Large intestine (tissue), 3 donors: ENCODE measurements around the gene WRNIP1. TPM values are rescaled to one million over a fixed set of nuclear protein-coding genes. Genes with fewer than 3 reads are reported as not detected.

Source experiments
- DNase-seq, 2 donors: peaks; one replicate each; pipeline versions ENCODE4 v3.0.0 to v3.0.0-alpha.2; 2013
- H3K27ac ChIP-seq: one replicate; pipeline ENCODE4 v1.5.1; 2013; ENCODE audit warnings: low read length
- H3K27me3 ChIP-seq: 2 replicates; pipeline ENCODE4 v1.6.1; 2013; ENCODE audit warnings: low read length; ENCODE audit not compliant: control insufficient read depth, insufficient read depth
- H3K36me3 ChIP-seq: 2 replicates; pipeline ENCODE4 v1.6.1; 2013; ENCODE audit warnings: low read length; ENCODE audit not compliant: control insufficient read depth, insufficient read depth
- H3K4me1 ChIP-seq: one replicate; pipeline ENCODE4 v1.6.1; 2013; ENCODE audit warnings: low read length; ENCODE audit not compliant: control insufficient read depth, insufficient read depth
- H3K4me3 ChIP-seq: one replicate; pipeline ENCODE4 v1.5.1; 2013; ENCODE audit warnings: low read length
- H3K9me3 ChIP-seq: one replicate; pipeline ENCODE4 v1.6.1; 2013; ENCODE audit warnings: mild to moderate bottlenecking, low read depth, low read length, moderate library complexity; ENCODE audit not compliant: control insufficient read depth
- WGBS: methylation state at CpG from one replicate; pipeline ENCODE4 v1.1.5; 2013; ENCODE audit warnings: low lambda C conversion rate; ENCODE audit not compliant: insufficient coverage; 5-methylcytosine and 5-hydroxymethylcytosine counted together
- polyA plus RNA-seq: library from polyadenylated mRNA; unstranded; fragments of 120-200 nt; gene quantifications from one replicate; pipeline ENCODE4 v1.2.1, GENCODE V29; 2013

Gene WRNIP1
- polyA plus RNA-seq, 1 donor: 40.4 TPM

DNA sequence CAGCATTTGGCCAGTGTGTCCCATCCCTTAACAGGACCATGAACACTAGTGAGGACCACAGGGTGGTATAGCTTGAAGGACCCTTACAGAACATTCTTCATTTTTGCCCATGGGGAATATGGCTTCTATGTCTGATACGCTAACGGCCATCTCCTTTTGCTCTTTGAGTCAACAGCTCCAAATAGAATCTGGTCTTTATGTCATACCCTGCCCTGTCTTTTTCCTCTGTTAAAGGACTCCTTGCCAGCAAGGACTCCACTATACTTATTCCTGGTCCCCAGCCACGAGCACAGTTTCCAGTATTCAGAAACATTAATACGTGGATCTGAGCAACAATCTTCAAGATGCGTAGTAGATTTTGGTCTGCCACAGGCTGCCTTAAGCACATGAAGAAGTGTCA, 53.9 kb downstream of the WRNIP1 start:
- peaks cover 33% of the 10 kb centered on the region for H3K4me1 ChIP-seq
- 81% methylated on average over 4 of the region's 5 CpGs for WGBS
- no peak for DNase-seq

GRCh38 chr6:2819978-2820377, 54.8 kb downstream of the WRNIP1 start:
- WGBS: 100% methylated on average over 1 of the region's 7 CpGs
- no peak overlapping the region for H3K4me3 ChIP-seq
- no peaks in the 10 kb centered on the region for H3K36me3 ChIP-seq

More for the DNA sequence above, 53.9 kb downstream of the WRNIP1 start:
- peak overlapping the region; percentile 63 for H3K27ac ChIP-seq
- H3K9me3 ChIP-seq: peaks cover 9% of the 10 kb centered on the region
- H3K4me3 ChIP-seq: no peak overlapping the region
- H3K27me3 ChIP-seq: no peaks in the 10 kb centered on the region
- no peaks in the 10 kb centered on the region for H3K36me3 ChIP-seq

GRCh38 chr6:2820415-2820814, 55.2 kb downstream of the WRNIP1 start:
- Histone ChIP-seq H3K27me3 (no peaks in the 10 kb centered on the region), H3K27ac (no peak overlapping the region), H3K4me1 (peaks cover 38% of the 10 kb centered on the region), H3K36me3 (no peaks in the 10 kb centered on the region), H3K9me3 (peaks cover 9% of the 10 kb centered on the region), H3K4me3 (no peak overlapping the region)
- DNase-seq: no peak
- WGBS: no CpG with 5 or more reads among the region's 2 CpGs

More at GRCh38 chr6:2819978-2820377, 54.8 kb downstream of the WRNIP1 start:
- DNase-seq: no peak
- no peaks in the 10 kb centered on the region for H3K27me3 ChIP-seq
- H3K27ac ChIP-seq: no peak overlapping the region
- H3K4me1 ChIP-seq: peaks cover 38% of the 10 kb centered on the region
- peaks cover 9% of the 10 kb centered on the region for H3K9me3 ChIP-seq

DNA sequence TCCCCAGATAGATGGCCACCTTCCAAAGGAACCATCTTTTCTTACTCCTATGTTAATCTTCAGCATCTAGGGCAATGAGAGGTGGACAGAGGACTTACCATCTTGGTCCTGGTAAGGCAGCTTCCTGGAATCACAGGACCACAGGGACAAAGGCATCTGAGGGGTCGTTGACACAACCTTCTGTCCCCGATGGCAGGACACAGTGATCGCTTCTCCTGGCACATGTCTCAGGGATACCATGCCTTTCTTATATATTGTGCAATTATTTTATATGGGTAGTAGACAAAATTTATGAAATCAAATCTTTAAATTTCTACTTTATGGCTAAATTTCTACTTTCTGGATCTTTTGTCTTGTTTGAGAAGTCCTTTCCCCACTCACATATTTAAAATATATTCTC, 56.4 kb downstream of the WRNIP1 start:
- no peaks in the 10 kb centered on the region for H3K9me3 ChIP-seq
- whole genome bisulfite sequencing: no CpG with 5 or more reads among the region's 3 CpGs
- peaks cover 38% of the 10 kb centered on the region for H3K4me1 ChIP-seq
- no peaks in the 10 kb centered on the region for H3K27me3 ChIP-seq
- DNase-seq: no peak
- H3K27ac ChIP-seq: no peak overlapping the region
- no peak overlapping the region for H3K4me3 ChIP-seq
- no peaks in the 10 kb centered on the region for H3K36me3 ChIP-seq

DNA sequence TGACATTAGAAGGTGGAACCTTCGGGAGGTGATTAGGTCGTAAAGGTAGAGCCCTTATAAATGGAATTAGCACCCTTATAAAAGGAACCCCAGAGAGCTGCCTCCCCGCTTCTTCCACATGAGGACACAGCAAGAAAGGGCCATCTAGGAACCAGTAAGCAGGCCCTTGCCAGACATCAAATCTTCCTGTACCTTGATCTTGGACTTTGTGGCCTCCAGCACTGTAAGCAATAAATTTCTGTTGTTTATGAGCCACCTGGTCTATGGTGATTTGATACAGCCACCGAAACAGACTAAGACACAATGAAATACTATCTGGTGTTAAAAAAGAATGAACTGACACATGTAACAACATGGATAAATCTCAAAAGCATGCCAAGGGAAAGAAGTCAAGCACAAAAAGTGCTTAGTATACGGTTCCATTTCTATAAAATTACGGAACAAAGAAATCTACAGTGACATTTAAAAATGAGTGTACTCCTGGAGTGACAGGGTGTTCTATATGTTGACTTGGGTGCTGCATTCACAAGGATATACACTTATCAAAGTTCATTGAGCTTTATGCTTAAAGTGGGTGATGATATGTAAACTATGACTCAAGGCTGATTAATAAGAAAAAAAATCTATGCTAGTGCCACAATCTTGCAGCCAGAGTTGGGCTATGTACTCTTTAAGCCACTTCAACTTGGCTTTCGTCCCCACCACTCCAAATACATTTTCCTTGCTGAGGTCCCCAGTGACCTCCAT, 58.1 kb downstream of the WRNIP1 start:
- 20% methylated on average over 1 of the region's 7 CpGs for WGBS
- H3K4me3 ChIP-seq: no peak overlapping the region
- no peaks in the 10 kb centered on the region for H3K36me3 ChIP-seq
- H3K27ac ChIP-seq: peak overlapping the region; percentile 90
- no peaks in the 10 kb centered on the region for H3K9me3 ChIP-seq
- H3K4me1 ChIP-seq: peaks cover 30% of the 10 kb centered on the region
- H3K27me3 ChIP-seq: no peaks in the 10 kb centered on the region
- peak; percentile 84 to 94 for DNase-seq

DNA sequence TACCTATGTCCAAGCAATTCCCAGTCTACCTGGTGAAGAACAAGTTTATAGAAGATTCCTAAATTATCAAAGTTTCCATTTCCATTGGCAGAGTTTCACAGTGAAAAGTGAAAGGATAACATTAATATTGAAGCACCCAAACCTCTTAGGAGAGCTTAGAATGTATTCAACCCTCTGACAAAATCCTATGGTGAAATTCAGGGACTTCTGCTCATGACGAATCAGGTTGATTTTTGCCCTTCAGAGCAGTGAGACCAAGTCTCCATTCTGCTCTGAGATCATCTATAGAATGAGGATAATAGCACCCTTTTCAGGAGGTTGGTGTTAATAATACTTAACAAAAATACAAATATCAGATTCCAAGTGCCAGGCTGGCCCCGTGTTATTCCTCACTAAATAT, 60.9 kb downstream of the WRNIP1 start:
- no CpG with 5 or more reads among the region's 2 CpGs for WGBS

DNA sequence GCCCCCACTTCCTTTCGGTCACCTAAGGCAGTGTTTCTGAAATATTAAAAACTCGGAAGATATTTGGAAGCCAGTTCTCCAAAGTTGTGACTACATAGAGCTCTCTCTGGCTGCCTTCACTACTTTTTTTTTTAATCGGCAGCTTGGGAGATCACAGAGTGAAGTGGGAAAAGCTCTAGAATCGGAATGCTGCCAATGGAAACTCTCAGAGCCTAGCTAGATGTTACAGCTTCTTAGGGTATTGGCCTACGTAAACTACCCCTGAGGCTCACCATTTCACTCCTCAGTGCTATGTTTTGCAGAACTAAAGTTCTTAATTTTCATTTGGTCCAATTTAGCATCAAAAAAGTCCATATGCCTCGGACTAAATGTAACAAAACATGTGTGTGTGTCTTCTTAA, 61.9 kb downstream of the WRNIP1 start:
- peaks cover 25% of the 10 kb centered on the region for H3K4me1 ChIP-seq
- no peak for DNase-seq
- 100% methylated on average over 2 of the region's 6 CpGs for WGBS
- no peak overlapping the region for H3K27ac ChIP-seq
- H3K36me3 ChIP-seq: peaks cover 2% of the 10 kb centered on the region
- H3K9me3 ChIP-seq: no peaks in the 10 kb centered on the region
- H3K4me3 ChIP-seq: no peak overlapping the region
- no peaks in the 10 kb centered on the region for H3K27me3 ChIP-seq

More for the DNA sequence above, 60.9 kb downstream of the WRNIP1 start:
- DNase-seq: no peak
- Histone ChIP-seq H3K4me3 (no peak overlapping the region), H3K4me1 (peaks cover 25% of the 10 kb centered on the region), H3K27me3 (no peaks in the 10 kb centered on the region), H3K27ac (no peak overlapping the region), H3K36me3 (no peaks in the 10 kb centered on the region), H3K9me3 (no peaks in the 10 kb centered on the region)

GRCh38 chr6:2828629-2829028, 63.4 kb downstream of the WRNIP1 start:
- Histone ChIP-seq H3K4me1 (peaks cover 12% of the 10 kb centered on the region), H3K27me3 (no peaks in the 10 kb centered on the region), H3K36me3 (peaks cover 12% of the 10 kb centered on the region), H3K4me3 (no peak overlapping the region), H3K9me3 (no peaks in the 10 kb centered on the region), H3K27ac (no peak overlapping the region)
- WGBS: 67% methylated on average over 1 of the region's 4 CpGs
- DNase-seq: no peak

- no peaks in the 10 kb centered on the region for H3K27me3 ChIP-seq
- DNase-seq: no peak
- H3K4me3 ChIP-seq: no peak overlapping the region
- no peak overlapping the region for H3K27ac ChIP-seq
- no peaks in the 10 kb centered on the region for H3K9me3 ChIP-seq
- 91% methylated on average over 2 of the region's 2 CpGs for WGBS
- H3K4me1 ChIP-seq: peaks cover 8% of the 10 kb centered on the region
- peaks cover 17% of the 10 kb centered on the region for H3K36me3 ChIP-seq
Observed at GRCh38 chr6:2829253-2829652, 64.1 kb downstream of the WRNIP1 start.

GRCh38 chr6:2830183-2830582, 65.0 kb downstream of the WRNIP1 start:
- Histone ChIP-seq H3K4me3 (no peak overlapping the region), H3K36me3 (peaks cover 24% of the 10 kb centered on the region), H3K27ac (peak overlapping the region; percentile 13), H3K9me3 (no peaks in the 10 kb centered on the region), H3K27me3 (no peaks in the 10 kb centered on the region), H3K4me1 (peaks cover 3% of the 10 kb centered on the region)
- 35% methylated on average over 2 of the region's 3 CpGs for WGBS
- DNase-seq: no peak

DNA sequence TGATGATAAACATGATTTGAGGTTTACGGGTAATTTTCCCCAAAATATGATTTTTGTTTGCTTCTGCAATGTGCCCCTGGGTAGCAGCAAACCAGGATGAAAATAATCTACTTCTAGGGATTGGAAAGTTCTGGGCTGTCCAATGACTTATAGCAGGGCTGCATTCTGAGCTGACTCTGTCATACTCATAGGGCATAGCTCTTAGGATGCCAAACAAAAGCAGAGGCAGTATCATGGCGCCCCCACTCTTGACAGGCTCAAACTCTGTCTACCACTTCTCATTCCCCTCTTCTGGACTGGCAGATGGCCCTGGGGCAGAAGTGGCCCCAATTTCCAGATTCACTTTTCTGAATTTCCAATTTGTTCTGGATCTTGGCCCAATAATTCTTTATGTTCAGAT, 66.2 kb downstream of the WRNIP1 start:
- H3K27ac ChIP-seq: no peak overlapping the region
- H3K36me3 ChIP-seq: peaks cover 33% of the 10 kb centered on the region
- H3K4me3 ChIP-seq: no peak overlapping the region
- no peaks in the 10 kb centered on the region for H3K9me3 ChIP-seq
- peaks cover 3% of the 10 kb centered on the region for H3K4me1 ChIP-seq
- H3K27me3 ChIP-seq: no peaks in the 10 kb centered on the region
- no peak for DNase-seq
- no CpG with 5 or more reads among the region's 2 CpGs for WGBS
